Stimulated activated naive CD4-positive, alpha-beta T cell treated with Interleukin-2 at 50 U/mL for 16 hours (primary cell): Measurements from ENCODE around the gene KCTD6.
A peak's percentile ranks its signal among the peaks of the same experiment; 100 is the strongest.

ENCODE experiments used
- DNase-seq: peaks from one replicate; lab custom pipeline; 2025; lab: John Stamatoyannopoulos, UW

The KCTD6 gene

DNA sequence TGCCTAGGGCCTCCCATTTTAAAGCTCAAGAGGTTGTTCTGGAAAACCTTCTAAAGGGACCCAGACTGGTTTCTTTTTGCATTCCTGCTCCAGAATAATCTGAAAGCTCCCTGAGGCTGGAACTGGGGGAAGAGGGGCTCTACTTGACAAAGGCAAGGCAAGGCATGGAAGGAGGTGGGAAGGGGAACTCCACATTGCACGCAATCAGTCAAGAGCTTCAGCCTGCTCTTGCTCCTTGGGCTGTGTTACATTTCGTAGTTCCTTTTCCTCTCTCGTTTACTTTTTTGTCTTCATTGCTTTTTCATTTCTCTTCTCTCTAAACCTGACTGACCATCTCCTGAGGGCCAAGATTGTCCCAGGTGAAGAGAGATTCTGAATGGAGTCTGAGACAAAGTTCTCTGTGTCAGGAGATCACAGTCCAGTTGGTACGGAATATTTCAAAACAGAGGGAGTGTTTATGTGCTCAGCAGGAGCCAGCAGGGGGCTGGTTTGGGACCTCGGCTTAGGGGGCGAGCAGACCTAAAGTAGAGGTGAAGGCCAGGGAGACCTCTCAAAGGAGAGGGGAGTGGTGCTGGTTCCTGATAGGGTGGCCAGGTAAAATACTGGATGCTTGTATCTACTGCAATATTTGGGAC is 6.0 kb upstream of the KCTD6 start:
- DNase-seq, result no peak

DNA sequence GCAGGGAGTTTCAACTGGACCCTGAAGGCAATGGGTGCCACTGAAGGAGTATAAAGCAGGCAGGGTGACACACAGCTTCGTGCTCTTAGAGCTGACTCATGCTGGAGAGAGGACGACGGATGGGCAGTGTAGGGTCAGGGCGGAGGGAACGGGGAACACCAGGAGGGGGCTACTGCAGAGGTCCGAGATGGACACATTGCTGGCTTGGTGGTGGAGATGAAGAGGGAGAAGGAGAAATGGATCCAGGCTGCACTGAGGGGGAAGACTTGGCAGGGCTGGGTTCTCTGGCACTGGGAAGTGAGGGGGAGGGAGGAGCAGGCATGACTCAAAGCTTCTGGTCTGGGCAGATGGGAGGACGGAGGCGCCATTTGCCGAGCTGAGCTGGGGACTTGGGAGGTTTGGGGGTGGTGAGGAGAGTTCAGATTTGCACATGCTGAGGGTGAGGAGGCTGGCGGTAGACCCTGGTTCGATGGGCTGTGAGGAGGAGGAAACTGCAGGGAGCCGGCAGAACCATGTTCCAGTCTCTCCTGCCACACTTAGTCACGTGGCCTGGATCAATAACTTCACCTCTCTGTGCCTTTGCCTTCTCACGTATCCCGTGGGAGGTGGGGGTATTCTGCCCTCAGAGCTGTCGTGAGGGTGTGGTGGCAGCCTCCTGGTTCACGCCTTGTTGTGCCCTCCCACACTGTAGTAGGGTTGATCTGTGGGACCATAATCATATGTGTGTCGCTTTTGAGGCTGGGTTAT is 4.6 kb upstream of the KCTD6 start:
- DNase-seq, result no peak

DNA sequence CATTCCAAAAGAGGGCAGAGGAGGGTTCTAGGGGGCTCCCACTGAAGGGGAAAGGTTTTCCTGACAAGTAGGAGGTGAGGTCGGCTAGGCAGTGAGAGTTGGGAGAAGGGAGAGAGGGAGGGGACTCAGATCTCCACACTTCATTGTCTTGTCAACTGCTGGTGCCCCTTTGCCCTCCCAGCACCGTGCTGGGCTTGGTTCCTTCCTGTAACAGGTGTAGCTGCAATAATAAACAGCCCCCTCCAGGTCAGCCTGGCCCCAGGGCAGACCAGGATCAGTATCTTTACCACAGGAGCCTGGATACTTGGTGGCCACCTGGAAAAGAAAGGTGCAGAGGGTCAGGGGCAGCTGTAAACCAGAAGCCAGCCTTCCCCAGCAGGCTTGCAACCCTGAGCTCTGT is 2.9 kb upstream of the KCTD6 start:
- no peak for DNase-seq

DNA sequence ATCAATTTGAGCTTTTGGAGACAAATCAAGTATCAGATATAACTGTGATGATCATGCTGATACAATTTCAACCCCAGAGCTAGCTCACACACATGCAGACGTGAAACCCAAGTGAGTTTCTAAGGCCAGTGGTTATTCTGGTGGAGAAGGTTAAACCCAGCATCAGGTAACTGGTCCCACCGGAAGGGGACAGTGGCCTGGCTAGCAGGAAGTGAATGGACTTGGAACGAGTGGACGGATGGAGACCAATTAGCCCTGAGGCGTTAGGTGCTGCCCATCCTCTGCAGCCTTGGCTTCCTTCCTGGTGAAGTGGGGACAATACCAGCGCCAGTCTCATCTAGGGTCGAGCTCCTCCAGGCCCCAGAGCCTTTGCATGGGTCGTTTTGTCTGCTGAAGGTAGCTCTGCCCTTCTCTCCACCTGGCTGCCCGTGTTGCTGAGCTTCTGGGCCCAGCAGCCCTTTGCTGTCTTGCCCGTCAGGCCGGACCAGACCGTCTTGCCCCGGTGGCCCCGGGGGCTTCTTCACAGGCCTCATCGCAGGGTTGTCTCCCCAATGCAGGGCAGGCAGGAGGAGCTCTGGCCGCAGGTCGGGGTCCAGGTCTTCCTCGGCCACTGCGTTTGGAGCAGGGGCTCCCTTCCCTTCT is 915 bp upstream of the KCTD6 start:
- no peak for DNase-seq

DNA sequence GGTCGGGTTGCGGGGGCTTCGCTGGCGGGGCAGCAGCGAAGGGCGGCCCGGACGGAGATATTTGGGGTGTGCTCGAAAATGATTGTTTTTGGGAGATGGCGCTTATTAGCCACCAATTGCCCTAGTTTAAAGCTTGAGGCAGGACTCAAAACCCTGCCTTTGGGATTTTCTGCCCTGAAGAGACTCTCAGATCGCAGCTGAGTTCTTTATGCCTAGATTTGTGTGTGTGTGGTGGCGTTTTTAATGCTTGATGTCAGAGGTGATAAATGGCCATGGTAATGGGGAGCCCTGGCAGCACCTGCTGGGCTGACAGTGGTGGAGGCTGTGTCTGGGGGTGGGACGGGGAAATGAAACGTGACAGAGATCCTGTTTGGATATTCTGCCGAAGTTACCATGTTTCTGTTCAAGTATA is 604 bp downstream of the KCTD6 start:
- peak; percentile 2 for DNase-seq

DNA sequence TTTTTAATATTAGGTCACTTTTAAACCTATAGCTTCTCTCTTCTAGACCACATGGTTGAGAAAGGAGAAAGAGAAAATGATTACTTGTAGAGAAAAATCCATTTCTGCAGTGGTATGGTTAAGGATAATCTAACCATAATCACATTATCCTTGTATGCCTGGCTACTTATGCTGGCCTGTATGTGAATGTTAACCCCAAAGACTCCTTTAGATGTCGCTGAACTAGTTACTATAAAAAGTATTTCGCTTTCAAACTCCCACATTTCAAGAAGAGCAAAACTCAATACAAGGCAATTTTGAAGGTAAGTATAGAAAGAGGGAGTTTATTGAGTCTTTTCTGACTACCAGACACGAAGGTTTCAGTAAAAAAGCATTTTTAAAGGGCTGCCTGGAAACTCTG is 2.2 kb downstream of the KCTD6 start:
- DNase-seq, result no peak

DNA sequence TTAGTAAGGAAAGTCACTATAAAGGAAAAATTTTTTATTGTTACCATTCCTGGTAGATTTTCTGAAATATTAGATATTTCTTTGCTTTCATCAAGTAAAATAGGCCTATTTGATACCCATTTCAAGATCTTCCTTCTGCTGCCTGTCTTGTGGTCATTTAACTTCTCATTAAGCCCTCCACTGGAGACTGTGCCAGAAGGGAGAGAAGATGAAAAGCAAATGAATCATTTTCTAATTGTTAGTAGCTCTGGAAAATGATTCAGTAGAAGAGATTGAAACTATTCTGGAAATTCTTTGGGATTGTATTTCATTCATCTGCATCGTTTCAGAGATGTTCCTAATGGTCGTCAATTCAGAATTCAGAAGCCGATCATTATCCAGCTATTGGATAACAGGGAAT is 3.2 kb downstream of the KCTD6 start:
- DNase-seq, result no peak

DNA sequence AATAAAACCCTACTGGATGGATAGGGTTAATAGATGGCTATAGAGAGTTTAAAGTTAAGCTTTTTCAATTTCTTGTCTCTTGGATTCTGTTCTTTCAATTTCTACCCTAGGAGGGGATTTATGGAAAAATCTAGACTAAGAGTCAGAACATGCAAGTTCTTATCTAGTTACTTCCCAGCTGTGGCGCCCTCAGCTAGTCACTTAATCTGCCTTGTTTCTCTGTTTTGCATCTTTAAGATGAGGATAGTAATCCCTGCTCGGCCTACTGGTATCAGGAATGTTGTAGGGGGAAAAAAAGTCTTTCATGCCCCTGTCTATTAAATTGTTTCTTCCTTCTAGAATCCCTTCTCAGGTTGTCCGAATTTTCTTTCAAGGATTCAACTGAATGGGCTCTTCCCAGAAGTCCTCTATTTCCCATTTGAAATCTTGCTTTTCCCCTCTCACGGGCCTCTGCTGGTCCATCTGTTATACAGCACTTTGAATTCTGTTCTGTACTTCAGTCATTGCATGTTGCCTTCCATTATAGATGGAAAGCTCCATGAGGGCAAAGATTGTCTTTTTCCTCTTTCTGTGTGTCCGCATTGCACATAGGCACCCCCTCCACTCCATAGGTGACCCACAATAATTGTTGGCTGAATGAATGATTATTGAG is 4.4 kb downstream of the KCTD6 start:
- DNase-seq, result no peak

DNA sequence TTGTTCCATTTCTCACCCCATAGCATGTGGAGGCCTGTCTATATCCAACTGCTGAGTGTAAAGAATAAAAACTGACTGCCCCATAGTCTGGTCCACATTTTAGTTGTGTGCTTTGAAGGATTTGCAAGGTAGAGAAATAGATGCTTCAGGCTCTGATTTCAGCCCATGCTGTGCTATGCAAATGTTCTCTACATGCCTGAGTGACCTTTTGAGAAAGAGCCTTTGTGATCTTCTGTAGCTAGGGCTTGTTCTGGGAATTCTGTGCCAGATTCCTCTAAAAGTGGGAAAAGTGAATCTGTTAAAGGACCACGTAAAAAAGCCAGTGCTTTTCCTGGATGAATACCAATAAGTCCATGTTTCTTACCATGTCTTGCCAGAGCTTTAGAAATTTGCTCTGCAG is 5.2 kb downstream of the KCTD6 start:
- no peak for DNase-seq

DNA sequence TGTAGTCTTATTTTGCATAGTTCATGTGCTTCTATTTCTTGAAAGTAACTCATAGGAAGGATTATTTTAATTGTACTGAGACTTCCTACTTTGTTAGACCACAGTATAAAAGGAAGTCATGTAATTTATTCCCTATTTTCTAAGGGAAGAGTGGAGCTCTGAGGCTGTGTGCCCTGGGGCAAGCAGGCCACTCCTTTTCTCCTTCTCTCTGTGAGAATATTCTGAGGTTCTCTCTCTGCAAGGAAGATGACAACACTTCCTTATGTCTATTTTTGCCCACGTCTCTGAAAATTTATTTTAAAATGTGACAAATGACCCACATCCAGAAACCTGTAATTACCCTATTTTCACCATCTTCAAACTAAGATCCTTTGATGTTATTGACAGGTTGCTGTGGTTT is 11.0 kb downstream of the KCTD6 start:
- DNase-seq, result no peak

DNA sequence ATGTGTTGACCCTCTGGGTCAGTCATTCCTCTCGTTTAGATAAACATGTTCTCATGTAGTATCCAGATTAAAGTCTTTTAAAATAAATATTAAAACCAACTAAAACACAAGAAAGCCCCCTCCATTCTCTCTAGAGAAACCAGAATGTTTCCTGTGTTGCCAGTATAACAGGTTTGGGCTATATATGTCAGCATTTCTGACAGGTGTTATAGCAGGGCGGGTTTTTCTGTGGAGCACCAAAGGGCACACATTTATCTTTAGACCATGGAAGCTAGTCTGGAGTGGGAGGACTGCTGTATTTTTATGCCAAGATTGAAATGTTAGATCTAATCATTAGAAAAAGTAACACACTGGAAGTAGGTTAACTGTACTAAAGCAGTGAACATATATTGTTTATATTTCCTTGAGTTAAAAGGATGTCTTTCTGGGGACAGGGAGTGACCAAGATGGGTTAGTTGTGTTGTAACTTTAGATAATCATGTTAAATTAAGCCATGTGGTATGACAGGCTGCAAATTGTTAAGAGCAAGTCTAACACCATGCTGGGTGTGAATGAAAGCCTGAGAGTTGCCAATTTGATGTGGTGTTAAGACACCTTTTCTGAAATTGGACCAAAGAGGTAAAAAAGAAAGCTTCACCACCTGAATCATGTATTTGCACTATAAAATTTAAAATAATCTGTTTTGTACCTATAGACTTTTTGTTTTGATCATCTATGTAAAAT is 15.6 kb downstream of the KCTD6 start:
- DNase-seq, result no peak

DNA sequence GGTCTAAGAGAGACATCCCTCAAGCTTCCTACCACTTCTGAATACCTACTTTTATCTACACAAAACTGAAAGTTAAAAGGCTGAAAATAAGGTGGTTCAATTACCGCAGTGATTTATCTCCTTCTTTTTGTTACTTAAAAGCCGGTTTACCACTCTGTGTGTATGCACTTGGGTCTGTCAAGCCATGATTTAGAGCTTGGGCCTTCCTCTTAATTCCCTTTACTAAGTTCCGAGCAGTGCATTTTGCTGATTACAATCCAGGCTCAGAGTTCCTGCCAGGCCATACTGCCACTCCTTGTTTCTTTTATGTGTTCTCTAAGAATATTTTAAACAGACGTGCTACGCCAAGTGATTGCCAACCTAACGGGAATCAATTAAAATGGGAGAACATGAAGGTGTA is 16.5 kb downstream of the KCTD6 start:
- DNase-seq, result no peak

DNA sequence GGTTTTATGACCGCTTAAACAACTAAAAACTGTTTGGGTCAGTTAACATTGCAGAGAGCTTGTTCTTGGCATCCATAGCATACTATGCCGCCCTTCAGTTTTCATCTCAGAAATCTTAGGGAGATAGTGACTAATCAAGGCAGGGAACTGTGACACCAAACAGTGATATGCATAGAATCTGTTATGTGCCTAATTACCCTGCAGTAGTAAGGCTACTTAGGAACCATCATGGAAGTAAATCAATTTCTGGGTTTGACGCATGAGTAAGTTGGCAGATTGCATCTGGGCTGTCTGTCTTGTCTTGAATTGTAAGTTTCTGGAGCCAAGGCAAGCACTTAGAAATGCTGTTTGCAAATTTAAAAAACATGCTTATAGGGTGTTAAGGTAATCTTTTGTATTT is 22.5 kb downstream of the KCTD6 start:
- no peak for DNase-seq

DNA sequence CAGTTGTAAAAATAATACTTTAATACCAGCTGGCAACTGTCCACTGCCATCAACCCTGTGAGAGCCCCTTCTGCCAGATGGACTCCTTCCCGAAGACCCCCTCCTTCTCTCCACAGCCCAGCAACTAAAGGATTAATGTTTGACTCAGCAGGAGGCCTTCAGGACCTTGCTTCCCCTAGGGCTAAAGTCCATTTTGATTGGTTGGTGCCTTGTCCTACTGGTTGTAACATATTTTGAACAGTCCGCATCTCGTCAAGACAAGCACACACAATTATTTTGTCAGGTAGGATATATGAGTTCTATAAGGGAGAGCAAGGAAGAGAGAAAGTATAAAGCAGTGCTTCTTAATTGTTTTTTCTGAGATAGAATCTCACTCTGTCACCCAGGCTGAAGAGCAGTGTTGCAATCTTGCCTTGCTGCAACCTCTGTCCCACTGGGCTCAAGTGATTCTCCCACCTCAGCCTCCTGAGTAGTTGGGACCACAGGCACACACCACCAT is 26.4 kb downstream of the KCTD6 start:
- DNase-seq, result no peak

DNA sequence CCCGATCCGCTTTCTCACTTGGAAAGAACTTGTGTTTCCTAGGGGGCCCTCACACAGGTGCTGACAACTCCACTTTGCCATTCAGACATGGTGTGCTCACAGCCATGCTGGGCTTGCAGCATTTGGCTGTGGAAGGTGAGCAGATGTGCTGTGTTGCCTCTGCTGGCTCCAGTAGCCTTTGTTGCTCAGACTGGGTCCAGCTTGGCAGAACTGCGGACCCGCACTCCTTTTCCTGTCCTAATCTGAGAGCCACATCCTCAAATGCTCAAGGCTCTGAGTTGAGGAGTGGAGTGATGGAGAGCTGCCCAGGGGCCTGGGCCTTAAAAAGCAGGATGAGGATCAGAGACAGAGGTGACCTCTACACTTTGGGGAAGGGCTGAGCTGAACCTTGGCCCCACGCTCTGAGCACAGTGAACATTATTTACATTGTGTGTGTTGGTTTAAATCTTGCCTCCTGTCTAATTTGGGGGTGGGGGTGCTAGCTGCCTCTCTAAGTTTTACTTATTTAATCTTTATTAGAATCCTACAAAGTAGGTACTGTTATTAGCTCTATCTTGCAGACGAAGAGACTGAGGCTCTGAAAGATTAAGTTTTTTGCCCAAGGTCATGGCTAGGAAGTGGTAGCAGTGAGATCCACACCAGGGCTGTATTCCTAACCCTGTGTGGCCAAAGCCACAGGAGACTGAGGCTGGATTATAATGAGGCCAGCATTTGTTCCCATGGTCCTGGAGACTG is 27.9 kb downstream of the KCTD6 start:
- no peak for DNase-seq

DNA sequence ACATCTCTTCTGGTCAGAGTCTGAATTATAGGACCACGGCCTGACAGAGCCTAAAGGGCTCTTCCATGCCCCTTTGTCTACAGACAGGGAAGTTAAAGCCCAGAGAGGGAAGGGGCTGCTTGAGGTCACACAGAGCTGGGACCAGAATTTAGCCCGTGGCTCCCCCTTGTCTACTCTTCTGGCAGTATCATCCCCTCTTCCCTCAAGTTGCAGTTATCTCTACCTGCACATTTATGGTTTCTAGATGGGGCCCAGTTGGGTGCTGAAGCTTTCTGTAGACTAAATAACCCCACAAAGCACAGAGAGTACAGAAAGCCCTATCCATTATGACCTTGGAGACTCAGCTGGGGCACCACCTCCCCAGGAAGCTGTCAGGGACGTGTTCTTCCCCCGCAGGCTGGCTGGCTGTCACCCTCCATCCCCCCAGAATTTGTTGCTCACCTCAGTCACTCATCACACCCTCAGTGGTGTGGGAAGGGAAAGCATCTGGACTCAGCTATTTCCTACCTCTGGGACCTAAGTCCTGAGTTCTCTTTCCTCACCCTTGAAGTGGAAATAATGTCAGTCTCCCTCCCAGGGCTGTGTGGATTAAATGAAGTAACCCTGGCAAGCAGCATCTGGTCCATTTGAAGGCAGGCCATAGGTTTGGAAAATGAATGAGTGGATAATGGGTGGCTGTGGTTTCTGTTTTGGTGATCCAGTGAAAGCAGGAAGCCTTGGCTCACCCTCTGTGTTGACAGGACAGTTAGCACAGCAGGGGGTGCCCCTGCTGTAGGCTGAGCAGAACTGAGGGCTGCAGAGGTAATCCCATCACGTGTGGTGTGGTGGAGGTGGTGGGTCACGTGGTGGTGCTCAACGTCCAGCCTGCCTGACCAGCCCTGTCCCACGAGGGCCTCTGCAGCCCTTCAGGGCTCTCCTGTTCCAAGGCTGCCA is 28.8 kb downstream of the KCTD6 start:
- no peak for DNase-seq

DNA sequence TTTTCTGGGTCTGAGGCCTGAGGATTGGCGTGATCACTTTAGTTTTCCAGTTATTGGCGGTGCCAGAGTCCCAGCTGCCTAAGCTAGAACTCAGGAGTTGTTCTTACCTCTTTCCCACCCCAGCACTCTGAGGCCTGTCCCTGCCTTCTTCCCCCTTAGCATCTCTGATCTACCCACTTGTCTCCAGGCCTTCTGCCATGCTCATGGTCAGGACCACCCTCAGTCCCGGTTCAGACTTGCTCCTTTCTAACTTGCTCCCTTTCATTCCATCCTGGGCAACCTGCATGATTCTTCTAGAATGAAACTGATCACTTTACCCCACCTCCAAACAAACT is 29.4 kb downstream of the KCTD6 start:
- no peak for DNase-seq

DNA sequence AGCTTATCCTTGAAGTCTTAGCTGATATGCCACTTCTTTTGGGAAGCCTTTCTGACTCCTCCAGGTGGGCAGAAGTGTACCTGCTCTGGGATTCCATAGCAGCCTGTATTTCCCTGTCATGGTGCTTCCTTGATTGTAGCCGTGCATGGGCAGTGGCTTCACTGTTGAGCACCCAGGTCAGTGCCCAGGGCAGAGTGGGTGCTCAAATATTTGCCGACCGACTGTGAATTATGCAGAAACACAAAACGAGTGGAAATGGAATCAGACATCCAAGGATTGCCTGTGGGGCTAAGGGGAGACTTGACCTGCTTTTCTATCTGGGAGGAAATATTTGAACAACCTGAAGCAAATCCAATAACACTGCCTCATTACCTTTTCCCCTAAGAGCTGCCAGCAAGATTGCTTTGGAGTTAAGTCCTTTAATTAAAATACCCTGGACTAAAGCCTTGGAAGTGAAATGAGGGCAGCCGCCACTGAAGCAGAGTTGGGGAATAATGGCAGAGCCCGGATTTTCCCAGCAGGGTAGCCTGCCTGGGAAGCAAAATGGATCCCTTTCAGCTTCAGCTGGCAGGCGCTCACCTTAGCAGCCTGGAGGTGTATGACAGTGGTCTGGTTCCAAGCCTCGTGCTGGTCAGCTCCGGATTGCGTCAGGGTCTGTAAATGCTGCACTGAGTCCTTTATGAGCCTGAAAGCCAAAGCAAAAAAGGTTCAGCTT is 30.2 kb downstream of the KCTD6 start:
- no peak for DNase-seq

DNA sequence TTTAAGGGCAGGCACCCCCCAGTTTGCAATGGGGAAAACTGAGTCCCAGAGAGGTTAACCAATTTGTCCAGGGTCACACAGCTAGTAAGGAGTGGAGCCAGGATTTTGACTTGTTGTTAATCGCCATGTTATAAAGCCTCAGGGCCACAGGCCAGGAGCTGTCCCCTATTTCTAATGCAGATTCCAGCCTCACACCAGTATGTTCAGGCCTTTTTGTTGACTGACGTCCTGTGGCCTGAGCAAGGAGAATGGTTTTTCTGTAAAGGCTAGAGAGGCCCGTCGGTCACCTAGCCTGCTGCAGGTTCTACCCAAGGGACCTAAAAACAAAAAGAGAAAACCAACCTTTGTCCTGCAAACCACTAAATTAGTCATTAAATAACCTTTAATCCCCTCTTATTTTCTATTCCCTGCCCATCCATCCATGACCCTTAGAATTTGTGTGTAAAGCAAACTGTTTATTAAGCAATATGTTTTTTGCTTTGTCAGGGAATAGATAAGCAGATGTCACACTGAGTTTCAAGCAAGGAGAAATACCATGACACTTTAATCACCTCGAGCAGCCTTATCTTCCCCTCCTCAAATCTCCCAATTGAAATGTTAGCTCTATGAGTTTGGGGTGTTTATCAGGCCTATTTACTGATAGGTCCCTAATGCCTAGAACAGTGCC is 31.0 kb downstream of the KCTD6 start:
- no peak for DNase-seq
